HG02798 (cell line): ENCODE results near the gene RPS26.
A peak's percentile ranks its signal among the peaks of the same experiment; 100 is the strongest.
"Not testable (repeated sequence)": the region's sequence is repeated elsewhere in the genome, so short reads cannot be mapped to it uniquely, and the experiment has no call there.

Source experiments
- ATAC-seq: cut with Tn5 transposase; IDR thresholded peaks from one replicate; pipeline ENCODE4 v1.9.1; 2021; ENCODE audit warnings: mild to moderate bottlenecking; ENCODE audit not compliant: unreplicated experiment, poor library complexity

RPS26 gene

GRCh38 chr12:56074396-56074795 lies 32.7 kb downstream of the RPS26 start:
- no peak for ATAC-seq

- ATAC-seq = not testable (repeated sequence)
Observed at GRCh38 chr12:56077966-56078365, 36.2 kb downstream of the RPS26 start.

GRCh38 chr12:56078427-56078826 lies 36.7 kb downstream of the RPS26 start:
- no peak for ATAC-seq

GRCh38 chr12:56078931-56079722 lies 37.4 kb downstream of the RPS26 start:
- ATAC-seq = peak; percentile 64

- ATAC-seq = peak; percentile 26
Observed at GRCh38 chr12:56079723-56080555, 38.2 kb downstream of the RPS26 start, which contains the start of gene ERBB3. TSS of gene ERBB3 (plus strand) at chr12:56080165. CDS start at chr12:56080301, 136 bp downstream.

- ATAC-seq = no peak
Observed at GRCh38 chr12:56080556-56081138, 38.9 kb downstream of the RPS26 start.

- ATAC-seq = no peak
Observed at GRCh38 chr12:56081393-56082347, 40.0 kb downstream of the RPS26 start.

- ATAC-seq = no peak
Observed at GRCh38 chr12:56082382-56082781, 40.7 kb downstream of the RPS26 start.

GRCh38 chr12:56082967-56083366 lies 41.2 kb downstream of the RPS26 start:
- no peak for ATAC-seq

GRCh38 chr12:56084958-56085543 lies 43.3 kb downstream of the RPS26 start:
- ATAC-seq = no peak

GRCh38 chr12:56086096-56086495 lies 44.4 kb downstream of the RPS26 start:
- ATAC-seq = no peak

GRCh38 chr12:56086608-56087007 lies 44.9 kb downstream of the RPS26 start:
- no peak for ATAC-seq

- no peak for ATAC-seq
Observed at GRCh38 chr12:56087220-56087619, 45.5 kb downstream of the RPS26 start.
